ENCODE measurements around the gene SYT9.

SYT9 gene

DNA sequence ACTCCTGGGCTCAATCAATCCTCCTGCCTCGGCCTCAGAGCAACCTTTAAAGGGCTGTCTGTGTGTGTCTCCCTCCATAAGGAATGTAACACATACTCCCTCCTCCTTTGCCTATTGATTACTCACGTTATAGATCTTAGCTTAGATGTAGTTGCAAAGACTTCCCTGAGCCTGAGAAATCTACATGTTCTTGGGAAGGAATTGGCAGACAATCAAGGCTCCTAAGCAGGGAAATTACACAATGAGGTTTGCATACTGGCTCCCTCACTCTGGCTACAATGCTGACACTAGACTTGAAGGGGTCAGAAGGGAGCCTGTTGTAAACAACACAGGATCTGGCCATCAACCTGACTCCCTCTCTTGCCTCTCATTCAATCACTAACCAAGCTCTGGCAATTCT is 228.4 kb downstream of the SYT9 start:
- DNase-seq = no peak

DNA sequence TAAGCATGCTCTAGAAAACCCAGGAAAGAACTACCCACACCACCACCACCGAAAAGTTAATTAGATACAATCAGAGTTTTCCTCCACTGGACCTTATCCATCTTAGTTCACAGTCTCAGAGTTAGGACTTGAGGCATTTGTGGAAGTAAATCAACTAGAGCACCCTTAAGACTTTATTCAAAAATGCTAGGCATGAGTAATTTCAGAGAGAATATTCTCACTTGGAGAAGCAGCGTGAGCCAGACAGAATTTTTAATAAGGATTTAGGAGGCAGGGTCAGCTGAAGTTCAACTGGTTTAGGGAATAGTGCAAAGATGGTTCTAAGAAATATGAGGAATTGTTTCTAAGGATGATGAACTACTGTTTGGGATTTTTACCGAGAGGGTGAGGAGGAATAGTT is 232.4 kb downstream of the SYT9 start:
- no peak for DNase-seq

DNA sequence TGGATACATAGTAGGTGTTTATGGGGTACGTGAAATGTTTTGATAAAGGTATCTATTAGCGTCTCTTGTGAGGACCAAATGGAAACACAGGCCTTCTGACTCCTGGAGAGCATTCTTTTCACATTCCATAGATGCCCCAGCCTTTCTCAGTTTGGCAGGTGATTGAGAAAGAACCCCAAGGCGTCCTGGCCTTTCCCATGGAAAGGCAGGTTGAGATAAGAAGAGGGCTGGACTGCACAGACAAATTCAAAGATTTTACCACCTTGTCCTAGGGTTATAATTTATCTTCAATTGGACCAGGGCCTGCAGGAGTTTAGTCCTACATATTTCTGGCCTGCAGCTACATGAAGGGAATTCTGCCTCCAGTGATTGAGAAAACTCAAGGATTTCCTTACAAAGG is 232.9 kb downstream of the SYT9 start:
- no peak for DNase-seq

DNA sequence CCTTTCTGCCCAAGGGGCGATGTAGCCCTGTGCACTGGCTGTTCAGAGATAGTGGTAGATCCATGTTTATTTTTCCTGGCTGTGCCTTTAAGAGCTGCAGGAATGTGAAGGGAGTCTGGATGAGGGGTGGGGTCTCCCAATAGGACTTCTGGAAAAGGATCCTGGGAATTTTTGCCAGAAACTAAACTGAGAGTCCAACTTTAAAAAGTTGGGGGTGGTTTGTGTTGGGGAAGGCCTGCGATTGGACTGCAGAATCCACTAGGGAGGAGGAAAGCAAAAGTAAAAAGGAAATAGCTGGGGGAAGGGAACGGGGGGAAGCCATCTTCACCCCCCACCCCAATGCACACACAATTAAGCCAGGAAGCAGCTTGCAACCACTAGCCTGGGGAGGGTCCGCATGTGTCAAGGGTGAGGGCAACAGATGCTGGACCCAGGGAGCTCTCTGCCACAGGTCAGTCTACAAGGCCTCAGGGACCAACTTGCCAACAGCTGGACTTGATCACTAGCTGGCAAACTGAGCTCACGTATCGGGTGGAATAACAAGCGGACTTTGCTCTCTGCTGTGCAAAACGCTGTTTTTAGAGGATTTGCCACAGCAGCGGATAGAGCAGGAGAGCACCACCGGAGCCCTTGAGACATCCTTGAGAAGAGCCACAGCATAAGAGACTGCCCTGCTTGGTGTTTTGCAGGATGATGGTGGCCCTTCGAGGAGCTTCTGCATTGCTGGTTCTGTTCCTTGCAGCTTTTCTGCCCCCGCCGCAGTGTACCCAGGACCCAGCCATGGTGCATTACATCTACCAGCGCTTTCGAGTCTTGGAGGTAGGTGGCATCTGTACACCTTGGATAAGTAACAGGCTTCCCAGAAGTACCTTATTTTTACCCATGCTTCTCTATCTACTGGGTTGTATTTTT is 233.7 kb downstream of the SYT9 start, which contains the start of gene OLFML1:
OLFML1 (plus strand) TSS at position 321 of the 912 bp plus-strand sequence; CDS start at position 691, 370 bp downstream.
- no peak for DNase-seq

DNA sequence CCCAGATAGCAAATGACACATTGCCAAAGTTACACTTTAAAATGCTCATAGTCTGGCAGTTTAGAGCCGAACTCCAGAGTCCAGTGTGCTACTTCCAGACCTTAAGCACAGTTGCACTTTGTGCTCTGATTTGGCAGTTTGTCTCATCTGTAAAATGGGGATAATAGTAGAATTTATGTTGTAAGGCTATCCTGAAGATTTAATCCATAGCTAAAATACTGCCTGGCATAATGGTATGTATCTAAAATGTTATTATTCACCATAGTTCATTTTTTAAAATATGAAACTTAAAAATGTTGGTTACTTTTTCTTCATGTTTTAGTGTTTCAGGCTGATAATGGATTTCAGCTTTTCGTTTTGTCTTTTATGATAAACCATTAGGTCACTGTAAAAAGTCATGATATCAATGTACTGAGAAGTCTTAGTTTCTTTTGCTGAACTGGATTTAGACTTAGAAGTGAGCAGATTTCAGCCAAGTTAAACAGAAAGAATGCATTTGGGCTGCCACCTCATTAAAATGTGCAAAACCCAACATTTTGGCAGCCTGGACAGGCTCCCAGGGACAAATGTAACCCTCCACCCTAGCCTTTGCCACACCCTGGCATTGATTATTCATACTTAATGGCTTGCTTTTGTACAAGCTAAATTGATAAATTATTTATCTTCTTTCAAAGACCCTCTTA is 234.5 kb downstream of the SYT9 start:
- DNase-seq = no peak

DNA sequence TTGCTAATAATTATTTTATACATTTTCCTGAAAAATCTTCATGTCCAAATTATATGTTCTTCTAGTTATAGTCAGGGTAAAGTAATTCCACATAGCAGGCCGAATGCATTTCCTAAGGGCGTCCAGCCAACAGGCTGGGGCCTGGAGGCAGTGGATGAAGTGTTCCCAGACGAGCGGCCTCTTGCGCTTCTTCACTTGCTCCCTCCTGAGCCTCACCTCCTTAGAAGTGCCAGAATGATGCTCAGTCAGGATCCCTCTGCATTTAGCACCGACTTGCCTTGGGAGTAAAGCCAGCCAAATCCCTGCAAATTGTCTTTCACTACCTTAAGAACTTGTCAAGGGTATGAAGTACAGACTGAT is 235.1 kb downstream of the SYT9 start:
- DNase-seq = no peak

DNA sequence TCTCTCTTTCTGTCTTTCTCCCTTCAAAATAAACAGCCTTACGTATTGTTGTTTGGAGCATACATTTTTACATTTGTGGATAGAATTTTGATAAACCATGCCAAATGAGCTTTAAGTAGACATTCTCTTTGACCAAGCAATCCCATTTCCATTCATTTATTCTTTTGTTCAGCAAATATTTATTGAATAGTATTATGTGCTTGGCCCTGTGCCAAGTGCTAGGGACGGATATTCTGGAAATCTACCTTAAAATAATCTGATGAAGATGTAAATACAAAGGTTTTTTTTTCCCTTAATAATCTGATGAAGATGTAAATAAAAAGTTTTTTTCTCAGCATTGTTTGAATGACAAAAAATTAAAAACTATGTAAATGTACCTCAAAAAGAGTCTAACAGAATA is 235.7 kb downstream of the SYT9 start:
- no peak for DNase-seq

DNA sequence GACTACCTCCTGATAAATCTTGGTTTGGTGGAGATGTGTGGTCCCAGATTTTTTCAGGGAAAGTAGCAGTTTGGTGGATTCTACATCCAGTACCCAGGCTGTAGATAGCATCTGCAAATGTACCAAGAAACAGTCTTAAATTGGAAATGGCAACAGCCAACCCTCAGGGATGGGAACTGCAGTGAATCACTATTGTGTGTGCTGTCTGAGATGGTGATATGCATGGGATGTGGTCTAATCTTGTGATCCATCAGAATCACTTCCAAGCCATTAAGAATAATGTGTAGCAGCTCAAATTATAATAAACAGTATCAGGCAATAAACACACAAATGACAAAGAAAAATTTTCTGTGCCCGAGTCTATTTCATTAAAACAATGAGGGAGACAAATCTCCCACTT is 237.0 kb downstream of the SYT9 start:
- DNase-seq = no peak

DNA sequence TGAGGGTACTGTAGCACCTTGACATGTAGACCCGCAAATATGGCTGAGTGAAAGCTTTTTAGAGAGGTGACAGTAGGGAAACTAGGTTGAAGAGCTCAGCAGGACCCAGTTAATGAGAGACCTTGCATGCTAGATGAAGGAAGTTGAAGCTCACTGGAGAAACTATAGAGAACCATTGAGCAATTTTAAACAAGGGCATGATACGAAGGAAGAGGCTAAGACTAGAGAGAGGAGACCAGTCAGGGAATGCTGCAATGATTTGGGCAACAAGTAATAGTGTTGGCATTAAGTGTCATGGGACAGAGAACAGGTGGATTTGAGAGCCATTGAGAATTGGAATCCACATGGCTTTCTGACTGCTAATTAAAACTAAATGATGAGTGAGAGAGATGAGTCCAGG is 237.7 kb downstream of the SYT9 start:
- no peak for DNase-seq

DNA sequence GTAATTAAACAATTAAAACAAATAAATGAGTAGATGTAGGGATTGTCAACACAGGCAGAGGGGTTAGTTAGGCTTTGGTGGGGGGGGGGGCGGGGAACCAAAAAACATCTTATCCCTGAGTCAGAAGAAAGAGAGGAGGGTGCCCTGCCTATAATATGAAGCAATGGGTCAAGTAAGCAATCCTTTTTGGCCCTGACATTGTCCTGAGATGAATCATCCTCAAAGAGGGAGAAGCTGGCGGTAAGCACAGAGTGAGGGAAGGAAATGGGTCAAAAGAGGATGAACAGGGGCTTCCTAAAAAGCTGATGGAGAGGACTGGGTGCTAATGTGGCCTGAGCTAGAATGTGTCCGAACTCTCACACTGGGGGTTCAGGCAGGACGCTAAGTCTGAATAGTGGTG is 238.3 kb downstream of the SYT9 start:
- DNase-seq = no peak

DNA sequence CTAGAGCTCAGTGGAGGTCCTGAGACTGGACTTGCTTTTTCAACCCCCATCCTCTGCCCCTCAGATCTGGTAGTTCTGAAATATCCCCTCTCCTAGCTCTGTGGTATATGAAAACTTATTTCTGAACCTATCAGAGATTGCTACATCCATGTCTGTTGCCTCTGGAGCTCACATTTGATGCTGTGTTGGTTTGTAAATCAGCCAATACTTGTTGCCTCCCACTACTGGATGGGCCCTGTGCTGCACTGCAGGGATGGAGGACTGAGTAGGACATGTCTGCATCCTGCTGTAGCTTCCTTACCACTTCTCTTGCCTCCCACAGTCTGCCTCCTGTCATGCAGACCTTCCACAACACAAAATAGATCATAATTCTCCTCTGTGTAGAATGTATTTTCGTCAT is 238.8 kb downstream of the SYT9 start:
- DNase-seq = no peak

DNA sequence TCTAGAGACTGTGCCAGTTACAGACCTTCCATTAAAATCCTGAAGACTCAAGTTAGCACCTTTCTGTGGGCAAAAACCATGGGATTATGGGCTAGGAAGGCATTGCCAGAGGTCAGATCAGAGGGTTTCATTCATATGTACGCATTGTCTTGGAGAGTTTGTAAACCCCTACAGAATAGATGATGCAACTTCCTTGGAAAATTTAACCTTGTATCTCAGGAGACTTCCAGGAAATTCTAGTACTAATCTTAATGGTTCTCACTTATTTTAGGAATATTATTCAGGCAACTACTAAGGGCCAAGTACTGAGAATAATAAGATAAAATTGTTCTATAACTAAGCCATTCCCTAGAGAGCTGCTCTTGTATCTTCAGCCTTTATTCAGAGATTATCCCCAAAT is 240.5 kb downstream of the SYT9 start:
- DNase-seq = no peak

DNA sequence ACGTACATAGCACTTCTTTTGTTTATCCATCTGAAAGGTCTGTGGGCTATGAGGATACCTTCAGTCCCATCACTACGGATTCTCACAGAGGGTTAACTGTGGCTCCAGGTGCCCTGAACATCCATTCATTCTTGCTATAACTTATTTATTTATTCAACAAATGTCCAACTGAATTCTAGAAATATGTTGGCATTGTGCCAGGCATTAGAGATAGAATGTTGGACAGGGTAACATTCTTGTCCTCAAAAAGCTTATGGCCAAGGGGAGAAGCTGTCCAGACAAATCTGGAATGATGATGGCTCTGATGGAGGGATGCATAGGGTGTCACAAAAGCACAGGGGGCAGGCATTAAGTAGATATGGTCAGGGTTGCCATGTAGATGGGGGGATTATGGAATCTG is 242.0 kb downstream of the SYT9 start:
- DNase-seq = no peak

DNA sequence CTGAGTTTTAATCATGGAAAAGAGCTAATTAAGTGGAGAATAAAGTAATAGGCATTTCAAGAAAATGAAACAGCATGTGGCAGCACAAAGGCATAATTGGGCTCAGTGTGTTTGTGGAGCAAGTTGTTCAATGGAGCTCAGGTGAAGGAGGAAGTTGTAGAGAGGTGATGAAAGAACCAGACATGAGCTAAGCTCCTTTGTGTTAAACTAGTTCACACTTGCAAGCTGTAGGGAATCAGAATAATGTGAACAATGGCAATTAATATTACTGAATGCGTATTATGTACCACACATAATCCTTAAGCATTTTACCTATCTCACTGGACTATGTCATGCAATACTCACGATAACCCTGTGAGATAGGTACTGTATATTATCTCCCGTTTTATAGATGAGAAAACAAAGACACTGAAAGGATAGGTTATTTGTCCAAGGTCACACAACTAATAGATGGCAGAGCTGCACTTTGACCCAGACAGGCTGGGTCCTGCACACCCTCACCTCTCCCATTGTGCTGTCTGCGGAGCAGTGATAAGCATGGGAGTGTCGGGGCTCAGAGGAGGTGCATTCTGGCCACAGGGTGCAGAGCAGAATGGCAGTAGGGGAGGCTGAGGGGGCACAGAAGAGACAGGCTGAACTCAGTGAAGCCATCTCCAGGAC is 242.5 kb downstream of the SYT9 start:
- DNase-seq = no peak

DNA sequence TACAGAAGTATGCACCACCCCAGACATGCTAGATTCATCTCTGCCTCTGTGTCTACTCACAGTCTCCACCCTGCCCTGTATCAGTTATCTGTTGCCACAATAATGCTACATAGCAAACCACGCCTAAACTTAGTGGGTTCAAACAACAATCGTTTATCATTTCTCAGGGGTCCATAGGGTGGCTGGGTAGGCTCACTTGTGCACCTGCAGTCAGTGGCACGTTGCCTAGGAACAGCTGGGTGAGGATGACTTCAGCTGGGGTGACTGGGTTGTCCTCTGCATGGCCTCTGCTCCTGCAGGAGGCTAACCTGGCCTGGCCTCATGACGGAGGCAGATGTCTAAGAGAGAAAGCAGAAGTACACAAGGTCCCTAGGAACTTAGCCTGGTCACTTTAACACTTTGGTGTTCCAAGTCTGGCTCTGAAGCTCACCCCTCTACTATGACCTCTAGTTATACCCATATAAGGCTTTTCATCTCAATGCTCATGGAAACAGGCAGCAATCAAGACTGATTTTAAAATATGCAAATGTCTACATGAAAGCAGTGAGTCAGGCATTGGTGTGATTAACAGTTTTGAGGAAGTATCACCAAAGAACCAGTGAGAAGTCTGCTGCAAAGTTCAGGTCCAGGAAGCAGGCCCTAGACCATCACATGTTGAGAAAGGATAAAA is 244.3 kb downstream of the SYT9 start:
- no peak for DNase-seq

DNA sequence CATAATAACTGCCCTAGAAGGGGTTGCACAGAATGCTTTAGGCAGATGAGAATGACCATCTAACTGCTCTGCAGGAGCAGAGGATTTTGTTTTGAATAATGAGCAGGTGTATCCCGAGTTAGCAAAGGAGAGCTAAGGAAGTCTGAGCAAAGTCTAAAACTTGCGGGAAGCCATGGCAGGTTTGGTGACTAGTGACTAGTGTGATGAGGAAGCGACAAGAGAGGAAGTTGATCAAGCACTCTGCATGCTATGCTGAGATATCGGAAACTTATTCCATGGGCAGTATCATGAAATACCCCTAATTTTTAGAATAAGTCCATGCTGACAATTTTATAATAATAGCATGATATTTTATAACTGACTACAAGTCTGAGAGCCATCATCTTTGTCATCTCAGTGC is 246.5 kb downstream of the SYT9 start:
- no peak for DNase-seq

DNA sequence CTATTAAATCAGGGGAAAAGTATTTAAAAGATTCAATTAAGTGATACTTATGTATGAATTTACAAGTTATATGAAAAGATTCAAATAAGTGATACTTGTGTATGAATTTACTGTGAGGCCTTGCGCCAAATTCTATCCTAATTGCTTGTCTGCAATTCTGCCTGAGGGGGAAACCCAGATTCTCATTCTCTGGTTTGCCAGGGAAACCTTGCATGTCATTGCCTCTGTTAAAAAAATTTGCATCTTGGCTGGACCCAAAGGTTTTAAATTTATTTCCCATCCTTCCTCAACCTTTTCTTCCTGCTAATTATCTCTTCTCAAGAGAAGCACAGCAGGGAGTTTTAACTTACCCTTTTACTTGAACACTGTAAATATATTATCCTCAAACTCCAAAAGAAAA is 247.4 kb downstream of the SYT9 start:
- no peak for DNase-seq

DNA sequence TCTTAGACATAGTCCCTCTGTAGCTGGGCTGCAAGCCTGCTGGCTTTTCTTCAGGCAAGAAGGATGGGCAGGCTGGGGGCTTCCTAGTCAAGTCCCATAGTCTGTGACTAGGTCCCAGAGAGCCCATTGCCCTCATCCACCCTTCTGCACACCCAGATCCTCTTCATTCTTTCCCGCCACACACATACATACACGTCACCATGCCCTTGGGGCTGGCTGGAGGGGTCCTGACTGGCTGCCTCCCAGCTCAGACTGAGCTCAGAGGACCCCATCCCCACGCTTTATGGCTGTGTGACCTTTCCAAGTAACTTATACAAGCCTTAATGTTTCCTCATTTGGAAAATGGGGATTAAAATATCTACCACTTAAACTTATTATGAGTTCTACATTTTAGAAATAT is 248.5 kb downstream of the SYT9 start:
- DNase-seq = no peak

DNA sequence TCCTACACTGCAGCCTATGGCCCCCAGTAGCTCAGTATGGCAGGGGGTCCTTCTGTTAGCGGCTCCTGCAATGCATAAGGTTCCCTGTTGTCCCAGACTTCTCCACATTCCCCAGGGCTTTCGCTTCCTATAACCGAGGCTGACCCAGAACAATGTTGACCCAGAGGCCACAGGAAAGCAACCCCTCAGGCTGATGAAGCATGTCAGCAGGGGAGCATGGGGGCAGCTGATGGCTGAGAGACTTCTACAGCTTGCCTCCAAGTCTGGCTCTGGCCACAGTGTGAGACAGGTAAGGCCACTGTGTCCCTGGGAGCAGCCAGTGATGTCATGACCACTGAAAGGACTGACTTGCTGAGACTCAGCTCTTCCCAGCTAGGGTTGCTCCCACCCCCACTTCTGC is 249.5 kb downstream of the SYT9 start:
- no peak for DNase-seq

DNA sequence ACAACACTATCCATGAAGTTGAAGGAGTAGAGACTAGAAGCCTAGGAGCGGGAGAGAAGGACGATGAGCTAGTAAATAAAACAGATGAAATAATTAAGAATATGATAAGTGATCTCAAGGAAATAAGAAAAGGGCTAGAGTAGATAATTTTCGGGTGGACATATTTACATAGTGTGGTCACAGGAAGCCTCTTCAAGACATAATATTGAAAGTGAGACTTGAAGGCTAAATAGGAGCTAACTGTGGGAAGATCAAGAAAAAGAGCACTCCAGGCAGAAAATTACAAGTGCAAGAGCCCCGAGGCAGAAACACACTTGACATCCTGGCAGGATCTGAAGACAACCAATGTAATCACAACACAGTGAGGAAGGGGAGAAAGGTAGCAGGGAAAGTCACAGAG is 250.2 kb downstream of the SYT9 start:
- DNase-seq = no peak

DNA sequence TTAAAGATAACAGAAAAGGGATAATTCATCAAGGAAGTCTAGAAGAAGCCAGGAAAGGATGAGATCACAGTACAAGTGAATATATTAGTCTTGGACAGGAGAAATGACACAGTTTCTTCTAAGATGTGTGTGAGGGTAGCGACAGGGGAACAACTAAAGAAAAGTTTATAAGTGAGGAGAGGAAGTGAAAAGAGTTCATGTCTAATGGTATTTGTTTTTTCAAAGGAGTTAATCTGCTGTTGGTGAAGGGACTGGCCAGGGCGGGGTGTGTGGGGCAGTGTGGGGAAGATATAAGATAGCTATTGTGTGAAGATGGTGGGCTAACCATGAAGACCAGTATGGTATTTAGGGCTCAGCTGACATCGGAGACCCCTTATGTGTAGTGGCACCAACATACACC is 254.5 kb downstream of the SYT9 start:
- DNase-seq = no peak

DNA sequence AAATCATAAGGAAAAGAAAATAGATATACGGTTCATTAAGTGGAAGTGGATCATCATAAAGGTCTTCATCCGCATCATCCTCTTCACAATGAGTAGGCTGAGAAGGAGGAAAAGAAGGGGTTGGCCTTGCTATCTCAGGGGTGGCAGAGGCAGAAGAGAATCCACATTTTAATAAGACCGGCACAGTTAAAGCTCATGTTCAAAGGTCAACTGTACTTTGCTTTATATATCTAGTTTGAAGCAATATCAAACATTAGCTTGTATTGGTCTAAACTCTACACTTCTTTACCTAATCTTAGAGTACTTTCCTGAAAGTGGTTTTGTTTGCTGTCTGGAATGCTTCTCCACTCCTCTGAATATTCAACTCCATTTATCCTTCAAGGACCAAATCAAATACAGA is 256.4 kb downstream of the SYT9 start:
- DNase-seq = no peak

DNA sequence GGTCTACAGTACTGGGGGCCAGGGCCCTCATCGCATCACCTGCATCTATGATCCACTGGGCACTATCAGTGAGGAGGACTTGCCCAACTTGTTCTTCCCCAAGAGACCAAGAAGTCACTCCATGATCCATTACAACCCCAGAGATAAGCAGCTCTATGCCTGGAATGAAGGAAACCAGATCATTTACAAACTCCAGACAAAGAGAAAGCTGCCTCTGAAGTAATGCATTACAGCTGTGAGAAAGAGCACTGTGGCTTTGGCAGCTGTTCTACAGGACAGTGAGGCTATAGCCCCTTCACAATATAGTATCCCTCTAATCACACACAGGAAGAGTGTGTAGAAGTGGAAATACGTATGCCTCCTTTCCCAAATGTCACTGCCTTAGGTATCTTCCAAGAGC is 258.3 kb downstream of the SYT9 start:
- no peak for DNase-seq
